VCaP (cell line): ENCODE data around the gene HOXB9.

Experiments
- H3K27ac ChIP-seq: fragments of 450-650 bp; 2 replicates; pipeline ENCODE4 v1.5.1; 2017
- TF ChIP-seq, protein P1 (sequence below): fragments of 450-650 bp; conservative IDR thresholded peaks from 2 replicates; pipeline ENCODE4 v1.5.1; 2017; ENCODE audit warnings: mild to moderate bottlenecking, moderate library complexity

HOXB9 gene

DNA sequence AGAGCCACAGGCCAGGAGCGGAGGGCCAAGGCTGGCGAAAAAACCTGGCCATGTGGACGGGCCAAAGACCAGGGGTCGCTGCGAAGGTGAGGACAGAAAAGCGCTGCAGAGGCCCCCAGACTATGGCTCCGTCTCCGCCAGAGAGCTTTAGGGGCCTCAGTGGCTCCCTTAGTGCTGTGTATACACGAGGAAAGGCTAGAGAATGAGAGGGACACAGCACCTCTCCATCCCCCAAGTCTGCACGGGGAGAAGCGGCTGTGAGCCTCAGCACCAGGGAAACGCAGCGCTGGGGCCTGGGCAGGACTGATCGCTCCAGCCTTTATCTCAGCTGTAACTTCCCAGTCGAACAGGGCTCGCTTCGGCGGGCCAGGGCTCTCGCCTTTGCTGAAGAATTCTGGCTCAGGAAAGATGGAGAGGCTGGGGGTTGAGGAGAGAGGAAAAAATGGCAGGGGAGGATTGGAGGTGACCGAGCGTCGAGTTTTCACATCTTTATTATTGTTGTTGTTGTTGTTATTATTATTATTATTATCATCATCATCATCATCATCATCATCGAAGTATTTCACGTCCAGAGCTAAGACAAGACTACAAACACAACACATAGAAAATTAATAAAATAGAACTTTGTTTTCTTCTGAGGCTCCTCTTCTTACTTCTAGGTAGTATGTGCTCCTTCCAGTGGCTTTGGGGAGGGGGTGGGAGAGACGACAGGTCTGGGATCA is 30.7 kb downstream of the HOXB9 start:
- H3K27ac ChIP-seq: no peak overlapping the region

DNA sequence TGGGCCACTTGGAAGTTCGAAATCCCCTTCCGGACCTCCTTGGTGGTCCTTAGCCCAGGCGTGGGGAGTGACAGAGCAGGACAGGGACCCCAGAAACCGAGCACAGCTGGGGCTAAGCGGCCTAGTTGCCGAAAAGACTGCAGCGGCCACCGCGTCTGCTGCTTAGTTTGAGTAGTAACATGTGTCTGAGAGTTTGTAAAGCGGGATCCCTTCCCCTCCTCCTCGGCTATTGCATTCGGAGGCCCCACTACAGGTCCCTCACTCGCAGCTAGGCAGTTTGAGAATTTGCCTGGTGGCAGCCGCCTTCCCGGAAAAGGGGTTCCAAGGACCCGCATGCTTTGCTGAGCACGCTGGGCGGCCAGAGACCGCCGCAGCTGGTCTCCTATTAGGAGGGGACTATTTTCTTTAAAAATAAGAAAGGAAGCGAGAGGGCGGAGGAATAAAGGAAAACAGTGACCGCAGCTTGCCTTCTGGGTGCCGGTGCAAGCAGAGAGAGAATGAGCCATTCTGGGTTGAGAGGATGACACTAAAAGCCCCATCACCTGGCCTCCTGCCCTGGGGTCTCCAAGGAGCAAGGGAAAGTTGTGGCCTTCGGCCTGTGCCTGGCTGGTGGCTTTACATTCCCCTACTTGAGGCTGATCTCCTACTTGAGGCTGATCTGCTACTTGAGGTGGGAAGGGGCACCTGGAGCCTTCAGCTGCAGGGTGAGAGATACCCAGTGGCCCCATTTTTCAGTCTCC is 31.4 kb downstream of the HOXB9 start:
- H3K27ac ChIP-seq: no peak overlapping the region
- TF ChIP-seq, protein P1, sequence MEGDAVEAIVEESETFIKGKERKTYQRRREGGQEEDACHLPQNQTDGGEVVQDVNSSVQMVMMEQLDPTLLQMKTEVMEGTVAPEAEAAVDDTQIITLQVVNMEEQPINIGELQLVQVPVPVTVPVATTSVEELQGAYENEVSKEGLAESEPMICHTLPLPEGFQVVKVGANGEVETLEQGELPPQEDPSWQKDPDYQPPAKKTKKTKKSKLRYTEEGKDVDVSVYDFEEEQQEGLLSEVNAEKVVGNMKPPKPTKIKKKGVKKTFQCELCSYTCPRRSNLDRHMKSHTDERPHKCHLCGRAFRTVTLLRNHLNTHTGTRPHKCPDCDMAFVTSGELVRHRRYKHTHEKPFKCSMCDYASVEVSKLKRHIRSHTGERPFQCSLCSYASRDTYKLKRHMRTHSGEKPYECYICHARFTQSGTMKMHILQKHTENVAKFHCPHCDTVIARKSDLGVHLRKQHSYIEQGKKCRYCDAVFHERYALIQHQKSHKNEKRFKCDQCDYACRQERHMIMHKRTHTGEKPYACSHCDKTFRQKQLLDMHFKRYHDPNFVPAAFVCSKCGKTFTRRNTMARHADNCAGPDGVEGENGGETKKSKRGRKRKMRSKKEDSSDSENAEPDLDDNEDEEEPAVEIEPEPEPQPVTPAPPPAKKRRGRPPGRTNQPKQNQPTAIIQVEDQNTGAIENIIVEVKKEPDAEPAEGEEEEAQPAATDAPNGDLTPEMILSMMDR: no peak

More for the DNA sequence above, 30.7 kb downstream of the HOXB9 start:
- TF ChIP-seq, protein P1: no peak

GRCh38 chr17:48593840-48594537 is 32.2 kb downstream of the HOXB9 start:
- no peak overlapping the region for H3K27ac ChIP-seq
- TF ChIP-seq, protein P1: peak; percentile 91

- no peak within 1 kb of the TSS for H3K27ac ChIP-seq
- TF ChIP-seq, protein P1: no peak
Measured at GRCh38 chr17:48593126-48593829, 32.9 kb downstream of the HOXB9 start, which contains the start of gene HOXB5. Gene HOXB5 (minus strand): TSS chr17:48593779. CDS start chr17:48593682, 97 bp downstream.

GRCh38 chr17:48592577-48592976 is 33.6 kb downstream of the HOXB9 start:
- TF ChIP-seq, protein P1: no peak
- H3K27ac ChIP-seq: no peak overlapping the region

DNA sequence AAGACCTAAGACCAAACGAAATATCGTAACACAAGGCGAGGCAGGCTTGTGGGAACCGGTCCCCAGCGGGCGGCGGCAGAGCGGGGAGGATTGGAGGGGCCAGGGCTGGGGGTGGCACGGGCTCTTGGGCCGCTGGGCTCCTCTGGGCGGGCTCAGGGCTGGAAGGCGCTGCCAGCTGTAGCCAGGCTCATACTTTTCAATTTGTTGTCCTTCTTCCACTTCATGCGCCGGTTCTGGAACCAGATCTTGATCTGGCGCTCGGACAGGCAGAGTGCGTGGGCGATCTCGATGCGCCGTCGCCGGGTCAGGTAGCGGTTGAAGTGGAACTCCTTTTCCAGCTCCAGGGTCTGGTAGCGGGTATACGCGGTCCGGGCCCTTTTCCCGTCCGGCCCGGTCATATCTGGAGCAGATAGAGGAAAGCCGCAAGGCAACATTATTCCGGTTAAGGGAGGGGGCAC is 34.1 kb downstream of the HOXB9 start:
- TF ChIP-seq, protein P1: no peak
- H3K27ac ChIP-seq: no peak overlapping the region
